ENCODE data around the gene OGT.
"Not testable (repeated sequence)": the region's sequence is repeated elsewhere in the genome, so short reads cannot be mapped to it uniquely, and the experiment has no call there.

OGT gene

GRCh38 chrX:71532753-71533425 is at the start of gene OGT:
Gene OGT, plus strand, starts transcription at chrX:71533104. Its CDS starts 196 bp downstream, at chrX:71533300.
- peak; percentile 75 to 89 for DNase-seq (ENCODE audit: extremely low read depth in 1 of 2, low read depth in 1 of 2)

- DNase-seq (ENCODE audit: extremely low read depth in 1 of 2, low read depth in 1 of 2): no peak
Measured at GRCh38 chrX:71487814-71488213, 45.1 kb upstream of the OGT start.

- DNase-seq (ENCODE audit: extremely low read depth in 1 of 2, low read depth in 1 of 2): no peak
Measured at GRCh38 chrX:71489540-71489939, 43.4 kb upstream of the OGT start.

- DNase-seq (ENCODE audit: extremely low read depth in 1 of 2, low read depth in 1 of 2): peak; percentile 16 to 32
Measured at GRCh38 chrX:71492231-71493065, 40.5 kb upstream of the OGT start.

- DNase-seq (ENCODE audit: extremely low read depth in 1 of 2, low read depth in 1 of 2): no peak
Measured at GRCh38 chrX:71493111-71493613, 39.7 kb upstream of the OGT start.

- DNase-seq (ENCODE audit: extremely low read depth in 1 of 2, low read depth in 1 of 2): not testable (repeated sequence)
Measured at GRCh38 chrX:71495979-71496378, 36.9 kb upstream of the OGT start.

GRCh38 chrX:71496476-71496875 is 36.4 kb upstream of the OGT start:
- no peak for DNase-seq (ENCODE audit: extremely low read depth in 1 of 2, low read depth in 1 of 2)

- not testable (repeated sequence) for DNase-seq (ENCODE audit: extremely low read depth in 1 of 2, low read depth in 1 of 2)
Measured at GRCh38 chrX:71502080-71502479, 30.8 kb upstream of the OGT start.

GRCh38 chrX:71504346-71504745 is 28.6 kb upstream of the OGT start:
- DNase-seq (ENCODE audit: extremely low read depth in 1 of 2, low read depth in 1 of 2): no peak

- DNase-seq (ENCODE audit: extremely low read depth in 1 of 2, low read depth in 1 of 2): no peak
Measured at GRCh38 chrX:71509289-71509688, 23.6 kb upstream of the OGT start.

- no peak for DNase-seq (ENCODE audit: extremely low read depth in 1 of 2, low read depth in 1 of 2)
Measured at GRCh38 chrX:71510161-71510560, 22.7 kb upstream of the OGT start.

GRCh38 chrX:71513731-71514130 is 19.2 kb upstream of the OGT start:
- DNase-seq (ENCODE audit: extremely low read depth in 1 of 2, low read depth in 1 of 2): not testable (repeated sequence)

GRCh38 chrX:71514367-71515037 is 18.4 kb upstream of the OGT start:
- no peak for DNase-seq (ENCODE audit: extremely low read depth in 1 of 2, low read depth in 1 of 2)

- no peak for DNase-seq (ENCODE audit: extremely low read depth in 1 of 2, low read depth in 1 of 2)
Measured at GRCh38 chrX:71515038-71515396, 17.9 kb upstream of the OGT start.

GRCh38 chrX:71525316-71525715 is 7.6 kb upstream of the OGT start:
- DNase-seq (ENCODE audit: extremely low read depth in 1 of 2, low read depth in 1 of 2): no peak

GRCh38 chrX:71532078-71532752 is 689 bp upstream of the OGT start:
- DNase-seq (ENCODE audit: extremely low read depth in 1 of 2, low read depth in 1 of 2): peak in 1 of 2 donors; percentile 48

- no peak for DNase-seq (ENCODE audit: extremely low read depth in 1 of 2, low read depth in 1 of 2)
Measured at GRCh38 chrX:71533516-71533850, 579 bp downstream of the OGT start.

GRCh38 chrX:71533851-71534561 is 1.1 kb downstream of the OGT start:
- peak in 1 of 2 donors; percentile 25 for DNase-seq (ENCODE audit: extremely low read depth in 1 of 2, low read depth in 1 of 2)

- no peak for DNase-seq (ENCODE audit: extremely low read depth in 1 of 2, low read depth in 1 of 2)
Measured at GRCh38 chrX:71534773-71535544, 2.1 kb downstream of the OGT start.

- peak in 1 of 2 donors; percentile 26 for DNase-seq (ENCODE audit: extremely low read depth in 1 of 2, low read depth in 1 of 2)
Measured at GRCh38 chrX:71536285-71536684, 3.4 kb downstream of the OGT start.

Data from stimulated activated CD8-positive, alpha-beta memory T cell treated with anti-CD3 and anti-CD28 coated beads, Interleukin-7, amount 100 ng/mL, for 48 hours (primary cell).